GM12878 (cell line): ENCODE results near the gene CLEC4M. TPM values are rescaled to one million over a fixed set of nuclear protein-coding genes. Genes with fewer than 3 reads are reported as not detected.

ENCODE experiments used
- ATAC-seq: fragments of 200-7000 bp; cut with Tn5 transposase; 3 replicates; pipeline ENCODE4 v1.9.1; 2020; ENCODE audit warnings: mild to moderate bottlenecking, moderate library complexity
- BruUV-seq: library from RNA; stranded (reverse); fragments of 400-500 nt; replicated peaks from 2 replicates; lab custom pipeline; 2021; lab: Mats Ljungman, UMichigan
- CTCF ChIA-PET: fragments of 300-600 bp; sonication (Branson Sonifier 250); formaldehyde crosslinking; extraction: SDS; loops from one replicate; lab custom pipeline; 2021; ENCODE audit warnings: inconsistent platforms; lab: Yijun Ruan, JAX
- POLR2A ChIA-PET: fragments of 350-600 bp; formaldehyde crosslinking; extraction: SDS; loops from one replicate; lab custom pipeline; 2021; ENCODE audit warnings: inconsistent platforms; lab: Charles Lee
- RAD21 ChIA-PET: fragments of 300-600 bp; sonication (Branson Sonifier 250); formaldehyde crosslinking; loops from one replicate; lab custom pipeline; 2023; ENCODE audit warnings: antibody characterized with exemption; ENCODE audit not compliant: unreplicated experiment; lab: Charles Lee
- SMC1A ChIA-PET: fragments of 300-600 bp; sonication (Branson Sonifier 250); formaldehyde crosslinking; loops from one replicate; lab custom pipeline; 2023; ENCODE audit not compliant: unreplicated experiment, uncharacterized antibody; lab: Charles Lee
- DNase-seq: peaks from one replicate; pipeline ENCODE4 v3.0.0-alpha.2; 2011; ENCODE audit warnings: low read depth, low spot score
- FAIRE-seq: peaks from 3 replicates; lab custom pipeline; 2011; peaks lifted over from hg19 to GRCh38; lab: Jason Lieb, UNC
- H2AFZ ChIP-seq: 2 replicates; pipeline ENCODE4 v1.6.0; 2011; ENCODE audit warnings: low read depth, low read length, control low read depth; ENCODE audit not compliant: control insufficient read depth
- H3K27ac ChIP-seq: 2 replicates; pipeline ENCODE4 v1.5.1; 2011; ENCODE audit warnings: control low read depth; ENCODE audit not compliant: control insufficient read depth, insufficient read depth
- H3K27me3 ChIP-seq, 2 experiments: replicated peaks in 1 of 2; 2 replicates each; pipeline versions ENCODE4 v1.6.0 to v1.6.1; 2011; ENCODE audit warnings: low read length in 1 of 2; ENCODE audit not compliant: control insufficient read depth in 2 of 2, insufficient read depth in 2 of 2
- H3K36me3 ChIP-seq, 2 experiments: 2 replicates each; pipeline ENCODE4 v1.5.1; 2011; ENCODE audit warnings: low read length in 1 of 2; ENCODE audit not compliant: control insufficient read depth in 2 of 2, insufficient read depth in 2 of 2
- H3K4me1 ChIP-seq: 2 replicates; pipeline ENCODE4 v1.6.1; 2011; ENCODE audit warnings: mild to moderate bottlenecking, low read length, moderate library complexity, mixed read lengths; ENCODE audit not compliant: control insufficient read depth, insufficient read depth
- H3K4me2 ChIP-seq: 2 replicates; pipeline ENCODE4 v1.6.0; 2011; ENCODE audit warnings: control low read depth; ENCODE audit not compliant: control insufficient read depth, insufficient read depth
- H3K4me3 ChIP-seq: fragments of 200-600 bp; sonication (generic); 2 replicates; pipeline ENCODE4 v1.5.1; 2016
- H3K79me2 ChIP-seq: 2 replicates; pipeline ENCODE4 v1.6.0; 2011; ENCODE audit warnings: low read length; ENCODE audit not compliant: control insufficient read depth, insufficient read depth
- H3K9ac ChIP-seq: 2 replicates; pipeline ENCODE4 v1.8.0; 2011; ENCODE audit warnings: low read length, control low read depth, mixed read lengths; ENCODE audit not compliant: control insufficient read depth, insufficient read depth
- H3K9me3 ChIP-seq: replicated peaks from 3 replicates; pipeline ENCODE4 v1.5.1; 2011; ENCODE audit warnings: mild to moderate bottlenecking, low read length; ENCODE audit not compliant: control insufficient read depth, insufficient read depth
- H4K20me1 ChIP-seq: 2 replicates; pipeline ENCODE4 v1.6.0; 2011; ENCODE audit not compliant: control insufficient read depth, insufficient read depth
- ATF3 ChIP-seq: IDR thresholded peaks from 2 replicates; pipeline ENCODE4 v1.6.1; 2011; ENCODE audit warnings: low read depth, mild to moderate bottlenecking, low read length, moderate library complexity, borderline replicate concordance; ENCODE audit errors: extremely low read depth
- BMI1 ChIP-seq: fragments of 450-650 bp; IDR thresholded peaks from 2 replicates; pipeline ENCODE4 v1.6.1; 2016; ENCODE audit warnings: mild to moderate bottlenecking, moderate library complexity, borderline replicate concordance
- CREB1 ChIP-seq: IDR thresholded peaks from 2 replicates; pipeline ENCODE4 v1.6.1; 2012; ENCODE audit warnings: low read depth, mild to moderate bottlenecking, inconsistent platforms
- CTCF ChIP-seq, 3 experiments: IDR thresholded peaks in 2 of 3; conservative IDR thresholded peaks in 1 of 3; 2 replicates each; pipeline ENCODE4 v1.5.1; 2011; ENCODE audit warnings: low read depth in 3 of 3, low read length in 3 of 3, mild to moderate bottlenecking in 3 of 3, control low read depth in 2 of 3, moderate library complexity in 2 of 3, inconsistent platforms in 1 of 3, mixed read lengths in 1 of 3; ENCODE audit not compliant: control insufficient read depth in 2 of 3, insufficient read depth in 1 of 3; ENCODE audit errors: extremely low read depth in 1 of 3
- FOS ChIP-seq: IDR thresholded peaks from 3 replicates; pipeline ENCODE4 v1.6.1; 2011; ENCODE audit warnings: borderline replicate concordance; ENCODE audit not compliant: insufficient read length; ENCODE audit errors: extremely low read depth
- IRF5 ChIP-seq: fragments of 450-650 bp; IDR thresholded peaks from 2 replicates; pipeline ENCODE4 v1.6.1; 2017; ENCODE audit warnings: borderline replicate concordance
- NFYA ChIP-seq: IDR thresholded peaks from 2 replicates; pipeline ENCODE4 v1.6.1; 2011; ENCODE audit warnings: low read depth, mild to moderate bottlenecking, low read length, improper control_type of control experiment, borderline replicate concordance
- NR2C2 ChIP-seq: IDR thresholded peaks from 2 replicates; pipeline ENCODE4 v1.6.1; 2011; ENCODE audit warnings: borderline replicate concordance, low read depth; ENCODE audit not compliant: control insufficient read depth, insufficient read length
- POU2F2 ChIP-seq: IDR thresholded peaks from 3 replicates; pipeline ENCODE4 v1.6.1; 2011; ENCODE audit warnings: low read depth, mild to moderate bottlenecking, low read length, borderline replicate concordance
- SREBF2 ChIP-seq: IDR thresholded peaks from 2 replicates; pipeline ENCODE4 v1.6.1; 2012; ENCODE audit warnings: mild to moderate bottlenecking, low read length
- TAF1 ChIP-seq: IDR thresholded peaks from 2 replicates; pipeline ENCODE4 v1.6.1; 2011; ENCODE audit warnings: mild to moderate bottlenecking, low read depth, low read length, borderline replicate concordance
- TARDBP ChIP-seq: IDR thresholded peaks from 2 replicates; pipeline ENCODE4 v1.6.1; 2016; ENCODE audit warnings: borderline replicate concordance
- USF1 ChIP-seq: IDR thresholded peaks from 2 replicates; pipeline ENCODE4 v1.6.1; 2011; ENCODE audit warnings: borderline replicate concordance, low read depth, mild to moderate bottlenecking, moderate library complexity, mixed read lengths, low read length; ENCODE audit not compliant: insufficient read depth; ENCODE audit errors: extremely low read length
- ZBTB4 ChIP-seq: fragments of 450-650 bp; formaldehyde crosslinking; IDR thresholded peaks from 2 replicates; pipeline ENCODE4 v1.4.0; 2022; ENCODE audit warnings: mild to moderate bottlenecking, moderate library complexity
- ZNF274 ChIP-seq: IDR thresholded peaks from one replicate; pipeline ENCODE4 v1.8.0; 2011; ENCODE audit not compliant: insufficient read length, insufficient read depth
- ZSCAN29 ChIP-seq: fragments of 450-650 bp; IDR thresholded peaks from 2 replicates; pipeline ENCODE4 v1.6.1; 2017; ENCODE audit warnings: mild to moderate bottlenecking, moderate library complexity
- WGBS: methylation state at CpG from one replicate; pipeline ENCODE4 v1.1.6; 2016; ENCODE audit warnings: low lambda C conversion rate; ENCODE audit not compliant: insufficient replicate concordance, insufficient coverage; ENCODE audit errors: missing lambda C conversion rate; 5-methylcytosine and 5-hydroxymethylcytosine counted together
- in situ Hi-C: fragments of 300-500 bp; cut with MboI; formaldehyde crosslinking; loops from 9 replicates; pipeline ENCODE4 v1.14.3; 2018; ENCODE audit warnings: mixed read lengths
- intact Hi-C: fragments of 100-400 bp; cut with micrococcal nuclease; formaldehyde crosslinking; loops from one replicate; pipeline ENCODE4 v1.14.2; 2022; ENCODE audit not compliant: unreplicated experiment
- polyA plus RNA-seq, 11 experiments: library from polyadenylated mRNA; depleted of rRNA in 4 of 11; unstranded in 6 of 11; stranded (reverse) in 5 of 11; fragments of >200 nt; fragmentation: Nextera tagmentation in 4 of 11; fragmentation: Illumina TruSeq in 1 of 11; extraction: Ambion mirVana in 4 of 11; extraction: Trizol in 1 of 11; gene quantifications; 1 replicate in 1 of 11; 2 replicates in 10 of 11; pipeline versions ENCODE4 v1.2.1 to v1.2.3, GENCODE V29; 2011 to 2016; ENCODE audit warnings: inconsistent platforms in 2 of 11, missing spikeins in 2 of 11, low read depth in 1 of 11
- total RNA-seq, 4 experiments: library from RNA; depleted of rRNA in 3 of 4; stranded (reverse); fragments of >200 nt in 3 of 4; fragmentation: Illumina TruSeq in 1 of 4; extraction: Trizol in 1 of 4; gene quantifications; 2 replicates each; pipeline versions ENCODE4 v1.2.1 to v1.2.3, GENCODE V29; 2013 to 2021

Gene CLEC4M
- total and polyA plus RNA-seq, 10 of the 15 experiments (the other 5 are each of a cell fraction or from before 2014, with no cell fraction given): 0.11 to 0.42 (median 0.25) TPM; not detected in 1

- TF ChIP-seq NR2C2: no peak
- no peak for TF ChIP-seq TARDBP
- no peak for TF ChIP-seq CTCF (IDR thresholded peaks at IDR 0.05 in 2 of 3, conservative IDR thresholded peaks at IDR 0.05 in 1 of 3; ENCODE audit: control insufficient read depth in 2 of 3, extremely low read depth in 1 of 3, insufficient read depth in 1 of 3, low read depth in 3 of 3, low read length in 3 of 3)
- TF ChIP-seq SREBF2: no peak
These were observed 31.4 kb upstream of the CLEC4M start (continued) for GRCh38 chr19:7731615-7732014.

- CTCF ChIA-PET: no interaction called here
- SMC1A ChIA-PET: interaction anchor here (0.6 kb wide), 1 partner anchor 164 kb away, joined by 3 read pairs; no protein-coding TSS in a partner anchor
- Histone ChIP-seq H3K9me3 (no peaks in the 10 kb centered on the region), H3K4me2 (no peak within 1 kb of the TSS), H3K4me1 (no peaks in the 10 kb centered on the region; the same call in none of the 2 replicates), H3K27me3 (peaks cover 4% of the 10 kb centered on the region in 2 experiments; a peak in 3 of 4 replicates), H3K79me2 (no peaks in the 10 kb centered on the region), H2AFZ (no peak within 1 kb of the TSS), H3K9ac (no peak within 1 kb of the TSS), H3K4me3 (no peak within 1 kb of the TSS), H3K36me3 (no peaks in the 10 kb centered on the region), H4K20me1 (no peaks in the 10 kb centered on the region), H3K27ac (no peak within 1 kb of the TSS)
- POLR2A ChIA-PET: no interaction called here
- intact Hi-C loops (no loop called here), in situ Hi-C loops (no loop called here)
- BruUV-seq: no TSS peak
- WGBS: 75% methylated on average over 9 of the region's 9 CpGs
- no peak for TF ChIP-seq FOS
- no peak for TF ChIP-seq CREB1
- no peak for TF ChIP-seq ZSCAN29
- no peak for TF ChIP-seq ZNF274
- no peak for TF ChIP-seq BMI1
- no peak for TF ChIP-seq IRF5
- TF ChIP-seq NFYA: no peak
- TF ChIP-seq TAF1: no peak
- no peak for TF ChIP-seq ZBTB4
- TF ChIP-seq USF1: no peak
- TF ChIP-seq ATF3: no peak
- TF ChIP-seq POU2F2: no peak
- no peak for ATAC-seq
- FAIRE-seq: no peak
- RAD21 ChIA-PET: no interaction called here
- no peak for DNase-seq
These were observed 31.0 kb upstream of the CLEC4M start, which contains the start of gene CLEC4G for GRCh38 chr19:7732045-7732444. Gene CLEC4G, minus strand, starts transcription at chr19:7732110. Its CDS starts 8 bp downstream, at chr19:7732102.
